ENCODE measurements around the gene ICAM4. TPM values are rescaled to one million over a fixed set of nuclear protein-coding genes. Genes with fewer than 3 reads are reported as not detected.
A peak's percentile ranks its signal among the peaks of the same experiment; 100 is the strongest.

Gene ICAM4
- total RNA-seq, 1 donor from 2014 or later = not detected

GRCh38 chr19:10270180-10270615 is 16.6 kb upstream of the ICAM4 start:
- Mint-ChIP-seq H3K27ac (ENCODE audit: unreplicated experiment) (peak overlapping the region; percentile 78), H3K9me3 (ENCODE audit: unreplicated experiment) (no peaks in the 10 kb centered on the region), H3K36me3 (ENCODE audit: unreplicated experiment) (peaks cover 6% of the 10 kb centered on the region), H3K4me1 (ENCODE audit: unreplicated experiment) (peaks cover 23% of the 10 kb centered on the region), H3K27me3 (ENCODE audit: unreplicated experiment) (no peaks in the 10 kb centered on the region), H3K4me3 (ENCODE audit: unreplicated experiment) (peak overlapping the region; percentile 71)
- peak; percentile 83 for DNase-seq (ENCODE audit: extremely low spot score, unreplicated experiment)
- no peak for TF ChIP-seq CTCF (IDR thresholded peaks at IDR 0.05)

GRCh38 chr19:10270616-10271394 is 15.9 kb upstream of the ICAM4 start, which contains the start of gene ICAM1:
TSS of gene ICAM1 (plus strand) at chr19:10271120. CDS start at chr19:10271160, 40 bp downstream.
- Mint-ChIP-seq H3K4me1 (ENCODE audit: unreplicated experiment) (peaks cover 23% of the 10 kb centered on the region), H3K27ac (ENCODE audit: unreplicated experiment) (peak within 1 kb of the TSS; percentile 78), H3K27me3 (ENCODE audit: unreplicated experiment) (no peaks in the 10 kb centered on the region), H3K9me3 (ENCODE audit: unreplicated experiment) (no peaks in the 10 kb centered on the region), H3K4me3 (ENCODE audit: unreplicated experiment) (peak within 1 kb of the TSS; percentile 71), H3K36me3 (ENCODE audit: unreplicated experiment) (peaks cover 6% of the 10 kb centered on the region)
- DNase-seq (ENCODE audit: extremely low spot score, unreplicated experiment) = peak; percentile 88
- TF ChIP-seq CTCF (IDR thresholded peaks at IDR 0.05) = no peak

GRCh38 chr19:10271543-10272086 is 15.1 kb upstream of the ICAM4 start:
- peaks cover 25% of the 10 kb centered on the region for H3K4me1 Mint-ChIP-seq (ENCODE audit: unreplicated experiment)
- H3K36me3 Mint-ChIP-seq (ENCODE audit: unreplicated experiment) = peaks cover 6% of the 10 kb centered on the region
- H3K9me3 Mint-ChIP-seq (ENCODE audit: unreplicated experiment) = no peaks in the 10 kb centered on the region
- peak overlapping the region; percentile 71 for H3K4me3 Mint-ChIP-seq (ENCODE audit: unreplicated experiment)
- H3K27ac Mint-ChIP-seq (ENCODE audit: unreplicated experiment) = peak overlapping the region; percentile 78
- DNase-seq (ENCODE audit: extremely low spot score, unreplicated experiment) = no peak
- H3K27me3 Mint-ChIP-seq (ENCODE audit: unreplicated experiment) = no peaks in the 10 kb centered on the region
- no peak for TF ChIP-seq CTCF (IDR thresholded peaks at IDR 0.05)

- peaks cover 34% of the 10 kb centered on the region for H3K4me1 Mint-ChIP-seq (ENCODE audit: unreplicated experiment)
- no peak for DNase-seq (ENCODE audit: extremely low spot score, unreplicated experiment)
- TF ChIP-seq CTCF (IDR thresholded peaks at IDR 0.05) = no peak
- no peaks in the 10 kb centered on the region for H3K27me3 Mint-ChIP-seq (ENCODE audit: unreplicated experiment)
- no peak overlapping the region for H3K4me3 Mint-ChIP-seq (ENCODE audit: unreplicated experiment)
- no peak overlapping the region for H3K27ac Mint-ChIP-seq (ENCODE audit: unreplicated experiment)
- H3K36me3 Mint-ChIP-seq (ENCODE audit: unreplicated experiment) = peaks cover 10% of the 10 kb centered on the region
- H3K9me3 Mint-ChIP-seq (ENCODE audit: unreplicated experiment) = no peaks in the 10 kb centered on the region
Measured at GRCh38 chr19:10274589-10274988, 12.2 kb upstream of the ICAM4 start.
